MM.1S (cell line): ENCODE results near the gene SEPTIN10.

Source experiments
- CTCF ChIP-seq: fragments of 300-600 bp; sonication (generic); IDR thresholded peaks from 2 replicates; pipeline ENCODE4 v1.5.1; 2016; ENCODE audit warnings: antibody characterized with exemption, low read length, mixed read lengths
- EZH2 ChIP-seq: fragments of 300-600 bp; sonication (generic); optimal IDR thresholded peaks from 2 replicates; pipeline ENCODE3; 2017; ENCODE audit warnings: low read depth, mild to moderate bottlenecking, antibody characterized with exemption, low read length, mixed read lengths

- TF ChIP-seq EZH2 (no peak), CTCF (no peak)
Observed at GRCh38 chr2:109507828-109508227, 105.9 kb downstream of the SEPTIN10 start.
